Esophagus muscularis mucosa (tissue), 3 donors: ENCODE measurements around the gene SYTL2.

Experiments used
- POLR2A ChIP-seq: fragments of 450-650 bp; IDR thresholded peaks from one replicate; pipeline ENCODE4 v1.6.1; 2017; ENCODE audit warnings: antibody characterized with exemption, moderate library complexity, mild to moderate bottlenecking, low read depth
- TF ChIP-seq, protein P1 (sequence below), 3 experiments: fragments of 200-600 bp in 2 of 3; fragments of 450-650 bp in 1 of 3; sonication (generic) in 2 of 3; IDR thresholded peaks; one replicate each; pipeline ENCODE4 v1.5.1; 2017 to 2019; ENCODE audit warnings: antibody characterized with exemption in 3 of 3, mild to moderate bottlenecking in 2 of 3, moderate library complexity in 1 of 3

GRCh38 chr11:85772695-85773094, 38.2 kb downstream of the SYTL2 start:
- TF ChIP-seq, protein P1, sequence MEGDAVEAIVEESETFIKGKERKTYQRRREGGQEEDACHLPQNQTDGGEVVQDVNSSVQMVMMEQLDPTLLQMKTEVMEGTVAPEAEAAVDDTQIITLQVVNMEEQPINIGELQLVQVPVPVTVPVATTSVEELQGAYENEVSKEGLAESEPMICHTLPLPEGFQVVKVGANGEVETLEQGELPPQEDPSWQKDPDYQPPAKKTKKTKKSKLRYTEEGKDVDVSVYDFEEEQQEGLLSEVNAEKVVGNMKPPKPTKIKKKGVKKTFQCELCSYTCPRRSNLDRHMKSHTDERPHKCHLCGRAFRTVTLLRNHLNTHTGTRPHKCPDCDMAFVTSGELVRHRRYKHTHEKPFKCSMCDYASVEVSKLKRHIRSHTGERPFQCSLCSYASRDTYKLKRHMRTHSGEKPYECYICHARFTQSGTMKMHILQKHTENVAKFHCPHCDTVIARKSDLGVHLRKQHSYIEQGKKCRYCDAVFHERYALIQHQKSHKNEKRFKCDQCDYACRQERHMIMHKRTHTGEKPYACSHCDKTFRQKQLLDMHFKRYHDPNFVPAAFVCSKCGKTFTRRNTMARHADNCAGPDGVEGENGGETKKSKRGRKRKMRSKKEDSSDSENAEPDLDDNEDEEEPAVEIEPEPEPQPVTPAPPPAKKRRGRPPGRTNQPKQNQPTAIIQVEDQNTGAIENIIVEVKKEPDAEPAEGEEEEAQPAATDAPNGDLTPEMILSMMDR (IDR thresholded peaks at IDR 0.05) = no peak
- no peak for TF ChIP-seq POLR2A
